DND-41 (cell line): ENCODE measurements around the gene SOX8.

Experiments
- ATAC-seq: fragments of 200-7000 bp; cut with Tn5 transposase; 3 replicates; pipeline ENCODE4 v1.9.1; 2021; ENCODE audit warnings: low read depth; ENCODE audit not compliant: insufficient read depth
- DNase-seq: peaks from one replicate; pipeline ENCODE4 v3.0.0-alpha.2; 2020
- H2AFZ ChIP-seq: 2 replicates; pipeline ENCODE4 v1.6.0; 2012; ENCODE audit warnings: low read depth, low read length
- H3K27ac ChIP-seq: 2 replicates; pipeline ENCODE4 v1.5.1; 2012; ENCODE audit warnings: low read length, inconsistent platforms
- H3K27me3 ChIP-seq: fragments of 200-600 bp; sonication (generic); 2 replicates; pipeline ENCODE4 v1.6.0; 2012; ENCODE audit warnings: low read length, mild to moderate bottlenecking, inconsistent platforms; ENCODE audit not compliant: insufficient read depth, poor library complexity
- H3K36me3 ChIP-seq: 2 replicates; pipeline ENCODE4 v1.5.1; 2012; ENCODE audit warnings: low read length, inconsistent platforms; ENCODE audit not compliant: insufficient read depth
- H3K4me1 ChIP-seq: 2 replicates; pipeline ENCODE4 v1.5.1; 2012; ENCODE audit warnings: mild to moderate bottlenecking, low read length; ENCODE audit not compliant: insufficient read depth
- H3K4me2 ChIP-seq: 2 replicates; pipeline ENCODE4 v1.6.0; 2012; ENCODE audit warnings: mild to moderate bottlenecking, moderate library complexity, low read length, inconsistent platforms; ENCODE audit not compliant: insufficient read depth
- H3K4me3 ChIP-seq, 2 experiments: fragments of 200-600 bp in 1 of 2; shearing (Covaris generic) in 1 of 2; 2 replicates each; pipeline ENCODE4 v1.5.1; 2012 to 2016; ENCODE audit warnings: inconsistent platforms in 2 of 2, low read length in 2 of 2, mild to moderate bottlenecking in 2 of 2, low read depth in 1 of 2, moderate library complexity in 1 of 2
- H3K79me2 ChIP-seq: 2 replicates; pipeline ENCODE4 v1.6.0; 2012; ENCODE audit warnings: low read length, inconsistent platforms; ENCODE audit not compliant: insufficient read depth
- H3K9ac ChIP-seq: 2 replicates; pipeline ENCODE4 v1.6.0; 2012; ENCODE audit warnings: low read depth, mild to moderate bottlenecking, inconsistent platforms, low read length, moderate library complexity
- H3K9me3 ChIP-seq: 2 replicates; pipeline ENCODE4 v1.5.1; 2012; ENCODE audit warnings: low read length, moderate library complexity, mild to moderate bottlenecking, inconsistent platforms; ENCODE audit not compliant: insufficient read depth, severe bottlenecking
- H4K20me1 ChIP-seq: 2 replicates; pipeline ENCODE4 v1.6.0; 2012; ENCODE audit warnings: low read length; ENCODE audit not compliant: insufficient read depth
- CTCF ChIP-seq: IDR thresholded peaks from 2 replicates; pipeline ENCODE4 v1.5.1; 2012; ENCODE audit warnings: borderline replicate concordance, low read length, moderate library complexity, mild to moderate bottlenecking; ENCODE audit not compliant: poor library complexity, severe bottlenecking; ENCODE audit errors: extremely low read depth
- EZH2 ChIP-seq: IDR thresholded peaks from 3 replicates; pipeline ENCODE4 v1.6.1; 2012; ENCODE audit warnings: borderline replicate concordance, low read depth, mild to moderate bottlenecking, moderate library complexity, low read length, inconsistent platforms; ENCODE audit not compliant: severe bottlenecking

SOX8 gene

GRCh38 chr16:974611-975261 is 6.8 kb upstream of the SOX8 start:
- no peak for ATAC-seq
- Histone ChIP-seq H2AFZ (no peak overlapping the region), H3K9me3 (no peaks in the 10 kb centered on the region), H3K27me3 (no peaks in the 10 kb centered on the region), H4K20me1 (no peaks in the 10 kb centered on the region; the same call in 1 of the 2 replicates), H3K4me1 (peaks cover 11% of the 10 kb centered on the region), H3K4me3 (no peak overlapping the region), H3K4me2 (no peak overlapping the region), H3K79me2 (peaks cover 8% of the 10 kb centered on the region), H3K36me3 (no peaks in the 10 kb centered on the region; the same call in 1 of the 2 replicates), H3K27ac (no peak overlapping the region), H3K9ac (no peak overlapping the region)
- no peak for TF ChIP-seq EZH2
- TF ChIP-seq CTCF, result no peak
- no peak for DNase-seq

GRCh38 chr16:975291-975690 is 6.3 kb upstream of the SOX8 start:
- no peak overlapping the region for H3K9ac ChIP-seq
- no peak for ATAC-seq
- H3K9me3 ChIP-seq, result no peaks in the 10 kb centered on the region
- H3K4me1 ChIP-seq, result peaks cover 7% of the 10 kb centered on the region
- peaks cover 3% of the 10 kb centered on the region; the same call in 1 of the 2 replicates for H3K79me2 ChIP-seq
- TF ChIP-seq EZH2 (no peak), CTCF (no peak)
- DNase-seq, result no peak
- H3K27ac ChIP-seq, result no peak overlapping the region
- H3K4me2 ChIP-seq, result no peak overlapping the region
- no peaks in the 10 kb centered on the region for H3K36me3 ChIP-seq
- H4K20me1 ChIP-seq, result no peaks in the 10 kb centered on the region; the same call in 1 of the 2 replicates
- H3K4me3 ChIP-seq, result no peak overlapping the region
- no peak overlapping the region for H2AFZ ChIP-seq
- no peaks in the 10 kb centered on the region for H3K27me3 ChIP-seq

- Histone ChIP-seq H4K20me1 (no peaks in the 10 kb centered on the region; the same call in 1 of the 2 replicates), H3K27me3 (no peaks in the 10 kb centered on the region), H3K36me3 (no peaks in the 10 kb centered on the region), H2AFZ (no peak overlapping the region), H3K9me3 (no peaks in the 10 kb centered on the region), H3K9ac (no peak overlapping the region), H3K27ac (no peak overlapping the region), H3K4me3 (no peak overlapping the region), H3K79me2 (no peaks in the 10 kb centered on the region), H3K4me2 (no peak overlapping the region), H3K4me1 (peaks cover 1% of the 10 kb centered on the region)
- DNase-seq (no peak), ATAC-seq (no peak)
- TF ChIP-seq CTCF (no peak), EZH2 (no peak)
These were observed 5.1 kb upstream of the SOX8 start for GRCh38 chr16:976389-976931.
